Testis (tissue), 3 donors: ENCODE results near the gene ESPNL. TPM values are rescaled to one million over a fixed set of nuclear protein-coding genes. Genes with fewer than 3 reads are reported as not detected.

Experiments used
- DNase-seq: peaks from one replicate; pipeline ENCODE4 v3.0.0-alpha.2; 2019
- H3K27ac ChIP-seq, 2 donors: fragments of 200-600 bp; sonication (generic); one replicate each; pipeline ENCODE4 v1.5.1; 2019
- H3K27me3 ChIP-seq: fragments of 200-600 bp; sonication (generic); one replicate; pipeline ENCODE4 v1.5.1; 2019
- H3K36me3 ChIP-seq: fragments of 200-600 bp; sonication (generic); one replicate; pipeline ENCODE4 v1.5.1; 2017; ENCODE audit warnings: low read depth; ENCODE audit errors: missing control alignments
- H3K4me1 ChIP-seq: fragments of 200-600 bp; sonication (generic); one replicate; pipeline ENCODE4 v1.5.1; 2019
- H3K4me3 ChIP-seq, 2 donors: fragments of 200-600 bp; sonication (generic); one replicate each; pipeline ENCODE4 v1.5.1; 2017 to 2019
- H3K9me3 ChIP-seq: fragments of 200-600 bp; sonication (generic); one replicate; pipeline ENCODE4 v1.5.1; 2017
- CTCF ChIP-seq, 3 experiments: fragments of 450-650 bp in 2 of 3; fragments of 200-600 bp in 1 of 3; sonication (generic) in 1 of 3; IDR thresholded peaks; one replicate each; pipeline ENCODE4 v1.5.1; 2016 to 2019; ENCODE audit warnings: antibody characterized with exemption in 3 of 3, mild to moderate bottlenecking in 2 of 3, moderate library complexity in 1 of 3
- POLR2A ChIP-seq: fragments of 450-650 bp; IDR thresholded peaks from one replicate; pipeline ENCODE4 v1.6.1; 2017; ENCODE audit warnings: antibody characterized with exemption, mild to moderate bottlenecking, moderate library complexity
- WGBS, 2 donors: methylation state at CpG; one replicate each; pipeline ENCODE4 v1.1.5; 2018; 5-methylcytosine and 5-hydroxymethylcytosine counted together
- intact Hi-C: fragments of 100-400 bp; cut with DNase I; formaldehyde crosslinking; loops from one replicate; pipeline ENCODE4 v1.15.1; 2023; ENCODE audit warnings: low total_unique reads
- polyA plus RNA-seq: library from polyadenylated mRNA; stranded (reverse); fragments of 350-450 nt; fragmentation: Illumina TruSeq; extraction: RNeasy Lipid Tissue Mini Kit (QIAGEN cat#74804); gene quantifications from one replicate; pipeline ENCODE4 v1.2.3, GENCODE V29; 2014; ENCODE audit warnings: low read depth, low replicate concordance; ENCODE audit not compliant: insufficient read depth
- total RNA-seq, 2 donors: library from RNA; depleted of rRNA; stranded (reverse); fragments of >200 nt; gene quantifications; one replicate each; pipeline ENCODE4 v1.2.3, GENCODE V29; 2016

ESPNL gene
- total and polyA plus RNA-seq, 3 donors from 2014 or later: 2.1 to 7.5 (median 2.8) TPM

- TF ChIP-seq POLR2A (no peak), CTCF (IDR thresholded peaks at IDR 0.05) (no peak)
- no peak for DNase-seq
- intact Hi-C loops: no loop called here
- no peak overlapping the region for H3K27ac ChIP-seq
- no peaks in the 10 kb centered on the region for H3K4me1 ChIP-seq
- H3K9me3 ChIP-seq: no peaks in the 10 kb centered on the region
- 88 to 94% methylated on average over 14 to 49 of the region's 60 CpGs for WGBS, 2 donors
- H3K4me3 ChIP-seq: no peak overlapping the region
- no peaks in the 10 kb centered on the region for H3K27me3 ChIP-seq
- no peaks in the 10 kb centered on the region for H3K36me3 ChIP-seq
These were observed 40.8 kb downstream of the ESPNL start for GRCh38 chr2:238140721-238141540.

- DNase-seq: no peak
- no peaks in the 10 kb centered on the region for H3K9me3 ChIP-seq
- intact Hi-C loops: no loop called here
- H3K4me1 ChIP-seq: no peaks in the 10 kb centered on the region
- no peaks in the 10 kb centered on the region for H3K36me3 ChIP-seq
- no peak for TF ChIP-seq POLR2A
- no peak for TF ChIP-seq CTCF (IDR thresholded peaks at IDR 0.05)
- no peaks in the 10 kb centered on the region for H3K27me3 ChIP-seq
- H3K27ac ChIP-seq: no peak overlapping the region
- H3K4me3 ChIP-seq: no peak overlapping the region
- 75 to 77% methylated on average over 7 to 10 of the region's 10 CpGs for WGBS, 2 donors
These were observed 41.6 kb downstream of the ESPNL start for GRCh38 chr2:238141541-238142318.

GRCh38 chr2:238142382-238143205 lies 42.5 kb downstream of the ESPNL start:
- H3K4me1 ChIP-seq: no peaks in the 10 kb centered on the region
- no peak overlapping the region for H3K4me3 ChIP-seq
- TF ChIP-seq POLR2A (no peak), CTCF (IDR thresholded peaks at IDR 0.05) (no peak)
- no peaks in the 10 kb centered on the region for H3K36me3 ChIP-seq
- no peak overlapping the region for H3K27ac ChIP-seq
- H3K27me3 ChIP-seq: no peaks in the 10 kb centered on the region
- WGBS, 2 donors: 80 to 81% methylated on average over 12 to 30 of the region's 30 CpGs
- H3K9me3 ChIP-seq: no peaks in the 10 kb centered on the region
- no peak for DNase-seq
- intact Hi-C loops: no loop called here

- 81 to 82% methylated on average over 8 to 20 of the region's 20 CpGs for WGBS, 2 donors
- Histone ChIP-seq H3K9me3 (no peaks in the 10 kb centered on the region), H3K27me3 (no peaks in the 10 kb centered on the region), H3K4me3 (no peak overlapping the region), H3K4me1 (no peaks in the 10 kb centered on the region), H3K36me3 (no peaks in the 10 kb centered on the region), H3K27ac (no peak overlapping the region)
- TF ChIP-seq POLR2A: no peak
- TF ChIP-seq CTCF (IDR thresholded peaks at IDR 0.05): no peak
- intact Hi-C loops: no loop called here
- DNase-seq: no peak
These were observed 43.3 kb downstream of the ESPNL start for GRCh38 chr2:238143239-238143951.
